ENCODE measurements around the gene BNIPL.

Gene BNIPL

DNA sequence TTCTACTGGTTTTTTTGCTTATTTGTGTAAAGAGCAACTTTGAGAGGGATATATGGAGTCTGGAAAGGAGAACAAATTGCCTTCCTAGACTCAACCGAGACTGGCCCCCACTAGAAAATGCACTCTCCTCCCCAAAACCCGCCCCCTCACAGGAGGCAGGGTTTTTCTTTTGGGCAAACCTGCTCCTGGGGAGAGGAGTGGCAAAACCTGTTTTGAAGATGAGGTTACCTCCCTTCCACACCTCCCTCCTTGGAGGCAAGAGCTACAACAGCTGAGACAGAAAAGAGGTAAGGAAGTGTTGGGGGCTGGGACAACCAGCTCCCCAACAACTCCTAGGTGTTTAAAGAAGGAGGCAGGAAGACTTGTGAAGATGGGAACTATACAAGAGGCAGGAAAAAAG is at the start of gene BNIPL:
Gene BNIPL (plus strand): TSS at position 231 of the 400 bp plus-strand sequence. CDS start 140 bp downstream, at position 371.
- no peak for FAIRE-seq

GRCh38 chr1:150987924-150988323 is 48.5 kb upstream of the BNIPL start:
- no peak for FAIRE-seq

DNA sequence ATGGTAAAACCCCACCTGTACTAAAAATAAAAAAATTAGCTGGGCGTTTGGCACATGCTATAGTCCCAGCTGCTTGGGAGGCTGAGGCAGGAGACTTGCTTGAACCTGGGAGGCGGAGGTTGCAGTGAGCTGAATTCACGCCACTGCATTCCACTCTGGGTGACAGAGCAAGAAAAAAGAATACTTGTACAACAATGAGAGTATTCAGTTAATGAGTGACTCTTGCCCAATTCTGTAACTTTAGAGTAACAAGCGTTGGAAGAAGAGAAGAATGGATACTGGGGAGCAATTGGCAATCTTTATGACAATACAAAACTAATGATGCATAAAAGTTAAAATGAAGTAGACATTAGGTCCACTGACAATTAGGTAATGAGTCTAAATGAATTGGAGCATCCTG is 43.8 kb upstream of the BNIPL start:
- FAIRE-seq = no peak

DNA sequence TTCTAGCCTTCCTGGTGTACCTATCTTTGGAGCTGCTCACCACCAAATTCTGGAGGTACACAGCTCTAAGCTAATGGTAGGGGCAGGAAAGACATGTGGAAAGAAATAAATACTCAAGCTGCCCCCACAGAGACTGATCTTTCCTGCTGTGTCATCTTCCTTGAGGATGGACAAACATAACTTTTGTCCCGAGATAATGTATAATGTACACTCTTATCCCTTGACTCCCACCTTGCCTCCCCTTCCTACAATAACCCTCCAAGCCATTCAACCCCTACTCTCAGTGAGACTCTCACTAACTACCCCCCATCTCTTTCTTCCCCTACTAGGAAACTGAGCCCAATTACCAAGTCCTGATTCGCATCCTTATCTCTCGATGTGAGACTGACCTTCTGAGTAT is 42.1 kb upstream of the BNIPL start:
- FAIRE-seq = no peak

GRCh38 chr1:150995460-150995859 is 40.9 kb upstream of the BNIPL start:
- FAIRE-seq = no peak

- FAIRE-seq = no peak
Observed at GRCh38 chr1:150995896-150996295, 40.5 kb upstream of the BNIPL start.

DNA sequence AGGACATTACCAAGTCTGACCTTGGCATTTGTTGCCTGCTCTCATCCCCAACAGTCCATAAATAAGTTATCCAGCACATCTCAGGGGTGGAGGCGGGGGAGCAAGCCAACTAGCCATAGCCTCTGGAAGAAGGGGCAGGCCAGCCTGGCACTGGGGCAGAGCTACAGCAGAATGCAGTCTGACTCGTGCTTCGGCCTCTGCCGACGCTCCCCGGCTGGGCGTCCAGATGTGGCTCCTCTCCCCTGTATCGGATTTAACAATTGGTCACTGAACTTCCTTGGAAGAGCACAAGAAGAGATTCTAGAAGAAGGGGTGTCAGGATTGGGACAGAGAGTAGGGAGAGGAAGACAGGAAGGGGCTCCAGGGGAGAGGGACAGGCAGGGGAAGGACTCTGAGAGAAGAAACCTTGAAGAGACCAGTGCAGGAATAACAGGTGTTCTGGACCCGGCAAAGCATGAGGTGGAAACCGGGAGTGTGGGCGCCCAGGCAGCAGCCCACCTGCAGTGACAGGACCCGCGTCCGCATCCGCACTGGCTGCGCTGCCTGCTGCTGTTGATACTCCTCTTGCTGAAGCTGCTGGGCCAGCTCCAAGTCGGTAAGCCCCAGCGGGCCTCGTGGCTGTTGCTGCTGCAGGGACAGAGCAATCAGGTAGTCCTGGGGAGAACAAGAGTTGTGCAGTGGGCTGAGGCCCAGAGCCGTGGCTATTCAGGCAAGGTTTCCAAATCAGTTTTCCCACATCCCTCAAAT is 39.1 kb upstream of the BNIPL start:
- FAIRE-seq = no peak

DNA sequence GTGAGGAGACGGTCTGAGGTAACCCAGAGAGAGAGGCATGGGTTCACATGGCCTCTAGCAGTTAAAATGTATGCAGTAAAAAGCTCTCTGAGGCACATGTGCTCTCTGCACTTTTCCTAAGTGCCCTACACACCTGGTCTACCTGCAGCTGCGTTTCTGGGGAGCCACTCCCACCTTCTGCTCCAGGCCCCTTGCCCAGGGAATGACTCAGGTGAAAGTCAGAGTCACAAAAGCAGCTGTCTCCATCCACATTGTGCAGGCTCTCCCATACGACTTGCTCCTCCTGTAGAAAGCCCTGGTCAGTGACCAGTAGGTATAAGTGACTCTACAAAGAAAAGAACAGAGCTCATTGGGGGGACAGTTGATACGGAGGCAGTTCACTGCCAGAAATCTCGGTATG is 38.4 kb upstream of the BNIPL start:
- FAIRE-seq = no peak

- no peak for FAIRE-seq
Observed at GRCh38 chr1:150999051-150999674, 37.2 kb upstream of the BNIPL start.

- FAIRE-seq = no peak
Observed at GRCh38 chr1:150999926-151000325, 36.5 kb upstream of the BNIPL start.

GRCh38 chr1:151000408-151000807 is 36.0 kb upstream of the BNIPL start:
- FAIRE-seq = no peak

- no peak for FAIRE-seq
Observed at GRCh38 chr1:151001602-151002001, 34.8 kb upstream of the BNIPL start.

DNA sequence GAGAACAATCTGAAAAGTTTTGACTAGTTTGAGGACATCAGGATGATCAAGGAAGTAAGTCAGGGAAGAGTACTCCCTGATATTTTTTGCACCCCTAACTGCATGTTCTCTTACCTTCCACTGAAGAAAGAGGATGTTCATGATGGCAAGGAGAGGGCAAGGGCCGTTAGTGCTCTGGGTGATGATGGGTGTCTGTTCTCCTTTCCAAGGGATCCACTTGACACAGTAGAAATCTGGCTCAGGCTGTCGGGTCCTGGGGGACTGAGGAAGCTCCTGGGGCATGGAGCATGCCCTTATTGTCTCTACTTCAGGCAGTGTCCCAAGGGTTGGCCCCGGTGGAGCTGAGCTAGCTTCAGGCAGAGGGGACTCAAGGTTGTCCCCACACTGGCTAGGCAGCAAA is 34.3 kb upstream of the BNIPL start:
- no peak for FAIRE-seq

DNA sequence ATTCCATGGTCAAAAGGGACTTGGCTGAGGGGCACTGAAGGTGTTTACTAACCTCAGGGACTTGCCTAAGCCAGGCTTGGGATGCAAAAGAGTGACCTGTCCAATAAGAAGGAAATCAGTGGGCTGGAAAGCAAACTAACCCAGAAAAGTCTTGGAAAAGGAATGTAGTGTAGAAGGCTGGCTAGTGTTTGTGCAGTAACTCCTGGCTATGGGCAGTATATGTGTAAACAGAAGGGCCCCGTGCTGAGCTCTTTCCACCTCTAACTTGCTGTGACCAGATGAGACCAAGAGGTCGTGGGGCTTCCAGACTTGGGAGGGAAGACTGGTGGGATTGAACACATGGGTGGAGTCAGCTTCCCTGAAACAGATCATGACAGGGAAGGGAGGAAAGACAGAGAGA is 33.8 kb upstream of the BNIPL start:
- no peak for FAIRE-seq

DNA sequence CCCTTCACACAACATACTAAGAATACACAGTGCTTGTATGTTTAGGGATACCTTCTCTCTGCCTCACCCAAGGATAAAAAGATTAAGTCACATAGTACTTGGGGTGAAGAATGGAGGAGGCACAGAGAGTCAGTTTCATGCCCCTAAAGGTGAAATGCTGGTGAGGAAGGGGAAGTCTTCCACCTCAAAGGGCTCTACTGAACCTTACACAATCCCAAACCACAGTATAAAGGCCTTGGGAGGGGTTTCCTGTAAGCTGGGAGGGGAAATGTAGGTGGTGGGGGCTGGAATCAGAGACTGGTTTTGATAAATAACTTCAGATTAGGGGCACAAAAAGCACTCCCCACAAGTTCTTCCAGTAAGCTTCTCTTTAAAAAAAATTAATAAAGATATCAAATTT is 33.2 kb upstream of the BNIPL start:
- FAIRE-seq = no peak

GRCh38 chr1:151005729-151006319 is 30.6 kb upstream of the BNIPL start:
- FAIRE-seq = no peak

DNA sequence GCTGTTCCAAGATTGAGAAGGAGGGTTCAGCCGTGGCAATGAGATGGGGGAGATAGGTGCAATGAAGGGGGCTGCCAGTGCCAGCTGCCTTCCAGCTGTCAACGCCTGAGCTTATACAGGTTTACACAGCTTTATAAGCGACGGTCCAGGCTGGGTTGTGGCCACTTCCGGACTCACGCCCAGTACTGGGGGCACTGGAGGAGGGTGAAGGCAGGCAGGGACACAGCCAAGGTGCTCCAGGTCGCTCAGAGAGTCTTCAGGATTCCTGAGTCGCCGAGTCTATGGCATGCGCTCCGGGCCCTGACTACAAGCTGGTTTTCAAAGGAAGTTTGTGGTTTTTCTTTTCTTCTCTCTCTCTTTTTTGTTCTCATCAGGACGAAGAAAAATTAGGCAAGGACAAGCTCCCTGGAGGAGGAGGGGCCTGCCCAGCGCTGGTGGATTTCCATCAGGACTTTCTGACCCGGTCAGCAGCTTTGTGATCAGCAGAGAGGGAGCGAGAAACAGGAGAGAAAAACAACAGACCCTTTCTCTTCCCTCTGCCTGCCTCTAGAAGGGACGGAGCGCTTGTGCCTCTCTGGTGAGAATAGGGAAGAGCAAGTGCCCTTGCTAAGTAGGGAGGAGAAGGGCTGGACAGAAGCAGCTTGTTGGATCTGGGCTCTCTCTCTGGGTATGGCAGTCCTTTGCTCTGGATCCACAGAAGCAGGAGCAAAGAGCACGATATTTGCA is 29.9 kb upstream of the BNIPL start, which contains the start of gene MINDY1:
Gene MINDY1 (minus strand): TSS at position 576 of the 726 bp plus-strand sequence. CDS start 4,285 bp downstream, outside the sequence.
- FAIRE-seq = no peak

DNA sequence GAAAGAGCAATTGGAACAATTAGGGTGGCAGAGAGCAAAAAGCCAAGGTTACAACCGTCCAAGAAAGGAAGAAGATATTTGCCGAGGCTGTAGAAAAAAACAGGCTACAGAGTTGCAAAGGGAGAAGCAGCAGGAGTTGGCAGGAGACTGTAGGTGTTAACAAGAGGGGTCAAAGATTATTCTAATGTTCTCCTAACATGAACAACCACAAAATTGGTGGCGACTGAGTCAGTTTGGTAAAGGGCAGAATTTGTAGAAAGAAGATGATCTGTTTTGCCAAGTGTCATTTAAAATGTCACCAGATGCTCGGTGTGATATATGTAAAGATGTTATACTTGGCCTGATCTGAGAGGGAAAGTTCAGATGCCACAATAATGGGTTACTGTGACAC is 28.5 kb upstream of the BNIPL start:
- FAIRE-seq = no peak

DNA sequence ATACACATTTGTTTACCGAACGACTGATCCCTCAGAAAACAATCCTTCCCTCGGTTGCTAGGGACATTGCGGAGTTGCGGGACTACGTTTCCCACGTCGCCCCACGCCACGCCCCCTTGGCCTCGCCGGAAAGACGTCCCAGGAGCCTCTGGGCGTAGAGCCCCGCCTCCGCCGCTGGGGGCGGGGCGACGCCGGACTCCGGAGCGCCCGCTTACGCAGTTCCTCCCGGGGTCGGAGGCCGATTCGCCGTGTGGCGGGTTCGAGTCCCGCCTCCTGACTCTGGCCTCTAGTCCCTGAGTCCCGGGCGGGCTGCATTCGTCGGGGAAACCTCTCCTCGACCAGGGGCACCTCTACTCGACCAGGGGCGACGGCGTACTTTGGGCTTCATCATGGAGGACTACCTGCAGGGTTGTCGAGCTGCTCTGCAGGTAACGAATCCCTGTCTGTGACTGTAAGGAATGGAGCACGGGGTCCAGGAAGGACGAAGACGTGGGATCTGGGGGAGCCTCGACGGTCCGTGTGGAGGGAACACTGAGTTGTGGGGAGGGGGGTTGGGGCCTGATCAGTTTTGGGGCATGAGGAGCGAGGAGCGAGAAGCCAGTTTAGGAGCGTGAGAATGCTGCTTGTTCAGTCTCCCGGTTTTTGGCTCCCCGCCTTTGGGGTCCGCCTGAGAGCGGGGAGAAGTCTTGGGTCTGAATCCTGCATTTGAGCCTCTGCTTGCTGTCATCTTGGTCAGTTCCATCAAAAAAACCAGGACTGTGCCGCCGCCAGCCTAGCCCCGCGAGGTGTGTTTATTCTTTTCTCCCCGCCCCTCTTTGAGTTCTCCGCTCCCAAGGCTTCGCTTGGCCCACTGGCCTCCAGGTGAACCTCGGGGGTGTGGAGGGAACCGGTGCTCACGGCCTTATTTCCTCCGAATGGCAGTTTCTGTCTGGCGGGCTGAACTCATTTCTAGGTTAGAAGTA is 27.9 kb upstream of the BNIPL start, which contains the start of gene PRUNE1:
Gene PRUNE1 (plus strand): TSS at position 206 of the 962 bp plus-strand sequence. CDS start 184 bp downstream, at position 390.
- FAIRE-seq = peak; percentile 64

- FAIRE-seq = no peak
Observed at GRCh38 chr1:151009206-151009587, 27.2 kb upstream of the BNIPL start.

- no peak for FAIRE-seq
Observed at GRCh38 chr1:151009674-151010345, 26.6 kb upstream of the BNIPL start.

All from endometrium (tissue), 2 donors.